ENCODE measurements around the gene BRD3. TPM values are rescaled to one million over a fixed set of nuclear protein-coding genes. Genes with fewer than 3 reads are reported as not detected.

The BRD3 gene
- total RNA-seq, 1 donor from 2014 or later: 39.6 TPM

DNA sequence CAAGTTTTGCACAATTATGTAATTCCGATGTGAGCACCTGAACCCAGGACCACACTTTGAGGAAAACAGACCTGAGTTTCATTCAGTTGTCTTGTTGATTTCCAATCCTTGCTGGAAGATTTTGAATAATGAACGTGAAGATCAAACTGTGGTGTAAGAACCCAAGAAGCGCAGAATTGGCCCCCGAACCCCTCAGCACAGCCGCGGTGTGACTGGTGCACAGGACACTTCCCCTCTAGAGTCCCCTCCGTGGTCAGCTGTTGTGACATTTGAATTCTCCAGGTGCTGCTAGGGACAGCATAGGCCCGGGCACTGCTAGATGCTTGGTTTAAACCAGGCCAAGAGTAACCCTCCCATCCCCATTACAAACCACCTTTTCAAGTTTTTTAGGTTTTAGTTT is 40.8 kb downstream of the BRD3 start:
- Histone ChIP-seq H3K9me3 (ENCODE audit: insufficient read depth, low read depth, low read length) (no peaks in the 10 kb centered on the region), H3K79me2 (ENCODE audit: insufficient read depth, low read length) (no peaks in the 10 kb centered on the region), H3K4me2 (ENCODE audit: low read length) (no peak overlapping the region), H3K4me3 (ENCODE audit: insufficient read depth, low read depth, low read length) (no peak overlapping the region), H2AFZ (ENCODE audit: low read depth, low read length) (no peak overlapping the region), H3K9ac (ENCODE audit: low read length) (no peak overlapping the region), H3K4me1 (ENCODE audit: insufficient read depth, low read length) (peaks cover 7% of the 10 kb centered on the region), H4K20me1 (ENCODE audit: insufficient read depth, low read length) (peaks cover 19% of the 10 kb centered on the region), H3K27me3 (ENCODE audit: insufficient read depth, low read length) (no peaks in the 10 kb centered on the region), H3K36me3 (ENCODE audit: insufficient read depth, low read length) (peaks cover 2% of the 10 kb centered on the region), H3K27ac (ENCODE audit: low read depth, low read length) (no peak overlapping the region)
- Mint-ChIP-seq H3K36me3 (ENCODE audit: low read depth, unreplicated experiment) (peaks cover 6% of the 10 kb centered on the region), H3K9me3 (ENCODE audit: unreplicated experiment) (no peaks in the 10 kb centered on the region), H3K27ac (ENCODE audit: unreplicated experiment) (no peak overlapping the region), H3K4me1 (ENCODE audit: low read depth, unreplicated experiment) (no peaks in the 10 kb centered on the region), H3K4me3 (ENCODE audit: unreplicated experiment) (peak overlapping the region; percentile 81), H3K27me3 (ENCODE audit: low read depth, unreplicated experiment) (no peaks in the 10 kb centered on the region)
- FAIRE-seq (no peak), DNase-seq (ENCODE audit: low read depth) (no peak)
- no peak for TF ChIP-seq EZH2 (IDR thresholded peaks at IDR 0.05; ENCODE audit: insufficient read depth, low read length)
- TF ChIP-seq, protein P1, sequence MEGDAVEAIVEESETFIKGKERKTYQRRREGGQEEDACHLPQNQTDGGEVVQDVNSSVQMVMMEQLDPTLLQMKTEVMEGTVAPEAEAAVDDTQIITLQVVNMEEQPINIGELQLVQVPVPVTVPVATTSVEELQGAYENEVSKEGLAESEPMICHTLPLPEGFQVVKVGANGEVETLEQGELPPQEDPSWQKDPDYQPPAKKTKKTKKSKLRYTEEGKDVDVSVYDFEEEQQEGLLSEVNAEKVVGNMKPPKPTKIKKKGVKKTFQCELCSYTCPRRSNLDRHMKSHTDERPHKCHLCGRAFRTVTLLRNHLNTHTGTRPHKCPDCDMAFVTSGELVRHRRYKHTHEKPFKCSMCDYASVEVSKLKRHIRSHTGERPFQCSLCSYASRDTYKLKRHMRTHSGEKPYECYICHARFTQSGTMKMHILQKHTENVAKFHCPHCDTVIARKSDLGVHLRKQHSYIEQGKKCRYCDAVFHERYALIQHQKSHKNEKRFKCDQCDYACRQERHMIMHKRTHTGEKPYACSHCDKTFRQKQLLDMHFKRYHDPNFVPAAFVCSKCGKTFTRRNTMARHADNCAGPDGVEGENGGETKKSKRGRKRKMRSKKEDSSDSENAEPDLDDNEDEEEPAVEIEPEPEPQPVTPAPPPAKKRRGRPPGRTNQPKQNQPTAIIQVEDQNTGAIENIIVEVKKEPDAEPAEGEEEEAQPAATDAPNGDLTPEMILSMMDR (IDR thresholded peaks at IDR 0.05; ENCODE audit: insufficient read depth, low read depth, low read length): no peak

DNA sequence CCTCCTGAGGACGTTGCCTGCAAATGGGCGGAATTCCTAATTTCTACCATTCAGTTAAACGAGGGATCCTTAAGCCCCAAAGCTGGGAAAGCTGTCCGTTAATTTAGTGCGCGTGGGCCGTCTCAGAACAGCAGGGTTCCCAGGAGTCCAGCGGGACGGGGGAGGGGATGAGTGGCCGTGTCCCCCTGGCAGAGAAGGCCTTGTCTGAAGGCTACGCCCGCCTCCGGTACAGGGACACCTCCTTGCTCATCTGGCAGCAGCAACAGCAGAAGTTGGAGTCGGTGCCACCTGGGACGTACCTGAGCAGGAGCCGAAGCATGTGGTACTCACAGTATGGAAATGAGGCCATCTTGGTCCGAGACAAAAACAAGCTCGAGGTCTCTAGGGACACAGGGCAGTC is 41.2 kb downstream of the BRD3 start:
- Mint-ChIP-seq H3K27me3 (ENCODE audit: low read depth, unreplicated experiment) (no peaks in the 10 kb centered on the region), H3K27ac (ENCODE audit: unreplicated experiment) (peak overlapping the region; percentile 4), H3K4me1 (ENCODE audit: low read depth, unreplicated experiment) (no peaks in the 10 kb centered on the region), H3K36me3 (ENCODE audit: low read depth, unreplicated experiment) (peaks cover 6% of the 10 kb centered on the region), H3K9me3 (ENCODE audit: unreplicated experiment) (no peaks in the 10 kb centered on the region), H3K4me3 (ENCODE audit: unreplicated experiment) (peak overlapping the region; percentile 81)
- Histone ChIP-seq H3K27me3 (ENCODE audit: insufficient read depth, low read length) (no peaks in the 10 kb centered on the region), H3K4me3 (ENCODE audit: insufficient read depth, low read depth, low read length) (no peak overlapping the region), H3K9ac (ENCODE audit: low read length) (no peak overlapping the region), H3K4me2 (ENCODE audit: low read length) (peak overlapping the region; percentile 95), H4K20me1 (ENCODE audit: insufficient read depth, low read length) (peaks cover 19% of the 10 kb centered on the region), H2AFZ (ENCODE audit: low read depth, low read length) (no peak overlapping the region), H3K36me3 (ENCODE audit: insufficient read depth, low read length) (peaks cover 2% of the 10 kb centered on the region), H3K4me1 (ENCODE audit: insufficient read depth, low read length) (peaks cover 7% of the 10 kb centered on the region), H3K9me3 (ENCODE audit: insufficient read depth, low read depth, low read length) (no peaks in the 10 kb centered on the region), H3K79me2 (ENCODE audit: insufficient read depth, low read length) (no peaks in the 10 kb centered on the region), H3K27ac (ENCODE audit: low read depth, low read length) (no peak overlapping the region)
- DNase-seq (ENCODE audit: low read depth) (no peak), FAIRE-seq (no peak)
- TF ChIP-seq, protein P1 (IDR thresholded peaks at IDR 0.05; ENCODE audit: insufficient read depth, low read depth, low read length): no peak
- no peak for TF ChIP-seq EZH2 (IDR thresholded peaks at IDR 0.05; ENCODE audit: insufficient read depth, low read length)

DNA sequence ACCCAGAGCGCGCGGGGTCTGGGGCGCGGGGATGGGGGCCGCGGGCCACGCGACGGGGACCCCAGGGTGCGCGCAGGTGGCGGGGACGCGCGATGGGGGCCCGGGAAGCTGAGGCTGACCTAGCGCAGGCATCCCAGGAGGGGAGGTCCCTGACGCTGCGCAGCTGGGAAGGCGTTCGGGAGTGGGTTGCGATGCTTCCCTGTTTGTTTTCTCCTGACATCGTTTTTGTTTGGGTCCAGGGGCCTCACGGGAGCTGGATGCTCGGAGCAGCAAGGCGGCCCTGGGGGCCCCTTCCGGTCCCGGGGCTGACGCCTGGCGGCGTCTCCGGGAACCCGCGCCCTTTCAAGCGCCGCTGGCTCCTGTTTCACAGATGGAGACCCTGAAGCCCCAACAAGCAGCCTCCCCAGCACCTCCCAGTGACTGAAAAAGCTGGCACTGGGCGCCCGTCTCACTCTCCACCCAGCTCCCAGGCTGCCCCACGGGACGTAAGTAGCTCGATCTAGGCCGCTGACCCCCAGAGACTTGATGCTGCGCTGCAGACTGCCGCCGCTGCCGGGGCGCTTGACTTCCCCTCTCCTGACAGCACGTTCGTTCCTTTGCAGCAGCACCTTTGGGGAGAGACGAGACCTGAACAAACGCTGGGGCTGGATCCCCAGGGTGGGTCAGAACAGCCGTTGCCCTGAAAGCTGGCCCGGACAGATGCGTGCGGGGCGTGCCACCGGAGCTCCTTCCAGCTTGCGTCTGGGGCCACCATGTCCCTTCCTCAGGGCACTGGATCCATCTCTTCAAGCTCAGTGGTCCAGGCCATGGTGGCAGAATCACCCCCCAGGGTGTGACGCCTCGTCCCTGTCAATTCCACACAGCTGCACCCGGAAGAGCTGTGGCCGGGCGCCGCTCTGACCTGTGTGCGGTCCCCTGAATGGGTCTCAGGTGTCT is 42.0 kb downstream of the BRD3 start:
- DNase-seq (ENCODE audit: low read depth): peak; percentile 26
- H3K27ac Mint-ChIP-seq (ENCODE audit: unreplicated experiment): peak overlapping the region; percentile 4

More for the DNA sequence above, 42.0 kb downstream of the BRD3 start:
- Histone ChIP-seq H3K9ac (ENCODE audit: low read length) (peak overlapping the region; percentile 79), H2AFZ (ENCODE audit: low read depth, low read length) (peak overlapping the region; percentile 84), H3K9me3 (ENCODE audit: insufficient read depth, low read depth, low read length) (no peaks in the 10 kb centered on the region), H3K27me3 (ENCODE audit: insufficient read depth, low read length) (no peaks in the 10 kb centered on the region), H3K4me2 (ENCODE audit: low read length) (peak overlapping the region; percentile 95), H3K27ac (ENCODE audit: low read depth, low read length) (peak overlapping the region; percentile 10), H4K20me1 (ENCODE audit: insufficient read depth, low read length) (peaks cover 19% of the 10 kb centered on the region), H3K79me2 (ENCODE audit: insufficient read depth, low read length) (no peaks in the 10 kb centered on the region), H3K4me1 (ENCODE audit: insufficient read depth, low read length) (peaks cover 7% of the 10 kb centered on the region), H3K4me3 (ENCODE audit: insufficient read depth, low read depth, low read length) (peak overlapping the region; percentile 81), H3K36me3 (ENCODE audit: insufficient read depth, low read length) (peaks cover 2% of the 10 kb centered on the region)
- H3K36me3 Mint-ChIP-seq (ENCODE audit: low read depth, unreplicated experiment): peaks cover 6% of the 10 kb centered on the region
- no peak for FAIRE-seq
- no peaks in the 10 kb centered on the region for H3K4me1 Mint-ChIP-seq (ENCODE audit: low read depth, unreplicated experiment)
- no peaks in the 10 kb centered on the region for H3K27me3 Mint-ChIP-seq (ENCODE audit: low read depth, unreplicated experiment)
- no peaks in the 10 kb centered on the region for H3K9me3 Mint-ChIP-seq (ENCODE audit: unreplicated experiment)
- peak overlapping the region; percentile 81 for H3K4me3 Mint-ChIP-seq (ENCODE audit: unreplicated experiment)
- TF ChIP-seq EZH2 (IDR thresholded peaks at IDR 0.05; ENCODE audit: insufficient read depth, low read length): no peak
- TF ChIP-seq, protein P1 (IDR thresholded peaks at IDR 0.05; ENCODE audit: insufficient read depth, low read depth, low read length): no peak

Data from astrocyte (in vitro differentiated cells and primary cell).